GM19395 (cell line): ENCODE measurements around the gene C1QTNF6.
"Not testable (repeated sequence)": the region's sequence is repeated elsewhere in the genome, so short reads cannot be mapped to it uniquely, and the experiment has no call there.

ENCODE experiments used
- ATAC-seq: cut with Tn5 transposase; IDR thresholded peaks from one replicate; pipeline ENCODE4 v1.9.1; 2021; ENCODE audit warnings: mild to moderate bottlenecking, moderate library complexity; ENCODE audit not compliant: unreplicated experiment

Gene C1QTNF6

GRCh38 chr22:37178350-37179125, 9.5 kb downstream of the C1QTNF6 start:
- ATAC-seq = no peak

- no peak for ATAC-seq
These were observed 10.3 kb downstream of the C1QTNF6 start for GRCh38 chr22:37177755-37178154.

- no peak for ATAC-seq
These were observed 10.8 kb downstream of the C1QTNF6 start for GRCh38 chr22:37177221-37177620.

GRCh38 chr22:37176464-37177061, 11.5 kb downstream of the C1QTNF6 start:
- ATAC-seq = no peak

- ATAC-seq = no peak
These were observed 12.4 kb downstream of the C1QTNF6 start for GRCh38 chr22:37175414-37176281.

GRCh38 chr22:37174964-37175363, 13.1 kb downstream of the C1QTNF6 start:
- no peak for ATAC-seq

GRCh38 chr22:37173709-37174108, 14.3 kb downstream of the C1QTNF6 start:
- no peak for ATAC-seq

- ATAC-seq = no peak
These were observed 15.5 kb downstream of the C1QTNF6 start for GRCh38 chr22:37172266-37173245.

- ATAC-seq = no peak
These were observed 16.4 kb downstream of the C1QTNF6 start for GRCh38 chr22:37171662-37172061.

- not testable (repeated sequence) for ATAC-seq
These were observed 17.2 kb downstream of the C1QTNF6 start for GRCh38 chr22:37170689-37171405.

GRCh38 chr22:37169947-37170688, 17.9 kb downstream of the C1QTNF6 start:
- ATAC-seq = no peak

- no peak for ATAC-seq
These were observed 18.6 kb downstream of the C1QTNF6 start for GRCh38 chr22:37169406-37169805.

- ATAC-seq = no peak
These were observed 19.9 kb downstream of the C1QTNF6 start for GRCh38 chr22:37167981-37168647.

GRCh38 chr22:37167176-37167980, 20.7 kb downstream of the C1QTNF6 start:
- no peak for ATAC-seq

- ATAC-seq = no peak
These were observed 21.4 kb downstream of the C1QTNF6 start for GRCh38 chr22:37166675-37167066.

GRCh38 chr22:37165940-37166674, 21.9 kb downstream of the C1QTNF6 start:
- ATAC-seq = no peak

- no peak for ATAC-seq
These were observed 23.0 kb downstream of the C1QTNF6 start for GRCh38 chr22:37165066-37165465.
